IMR-90 (cell line): Measurements from ENCODE around the gene FAM131B. TPM values are rescaled to one million over a fixed set of nuclear protein-coding genes. Genes with fewer than 3 reads are reported as not detected.

Experiments used
- ATAC-seq: fragments of 200-7000 bp; cut with Tn5 transposase; 2 replicates; pipeline ENCODE4 v1.9.1; 2020; ENCODE audit warnings: low read depth, mild to moderate bottlenecking, moderate library complexity
- BruUV-seq: library from RNA; stranded (reverse); fragments of 400-500 nt; replicated peaks from 2 replicates; lab custom pipeline; 2021; lab: Mats Ljungman, UMichigan
- CTCF ChIA-PET: fragments of 300-600 bp; formaldehyde crosslinking; extraction: SDS; loops from one replicate; lab custom pipeline; 2021; ENCODE audit warnings: antibody characterized with exemption; lab: Yijun Ruan, JAX
- POLR2A ChIA-PET: fragments of 300-600 bp; sonication (Branson Sonifier 250); formaldehyde crosslinking; loops from one replicate; lab custom pipeline; 2022; ENCODE audit warnings: antibody characterized with exemption; ENCODE audit not compliant: unreplicated experiment; lab: Charles Lee
- DNase-seq: peaks from one replicate; pipeline ENCODE4 v3.0.0; 2013
- H2AFZ ChIP-seq: replicated peaks from 2 replicates; pipeline ENCODE3; 2013; ENCODE audit warnings: low read length, mild to moderate bottlenecking; ENCODE audit not compliant: poor library complexity
- H2AK5ac ChIP-seq: 2 replicates; pipeline ENCODE4 v1.6.1; 2013; ENCODE audit warnings: low read depth, low read length, inconsistent platforms
- H2AK9ac ChIP-seq: replicated peaks from 2 replicates; pipeline ENCODE3; 2013; ENCODE audit warnings: mild to moderate bottlenecking, low read depth, low read length, moderate library complexity; ENCODE audit not compliant: poor library complexity
- H2BK120ac ChIP-seq: 2 replicates; pipeline ENCODE4 v1.6.1; 2013; ENCODE audit warnings: low read depth, low read length, inconsistent platforms
- H2BK15ac ChIP-seq: 3 replicates; pipeline ENCODE4 v1.6.1; 2013; ENCODE audit warnings: low read depth, low read length, inconsistent platforms
- H2BK20ac ChIP-seq: 2 replicates; pipeline ENCODE4 v1.6.1; 2013; ENCODE audit warnings: low read depth, mild to moderate bottlenecking, inconsistent platforms, low read length, moderate library complexity
- H2BK5ac ChIP-seq: 2 replicates; pipeline ENCODE4 v1.6.1; 2013; ENCODE audit warnings: mild to moderate bottlenecking, low read depth, low read length, inconsistent platforms; ENCODE audit not compliant: poor library complexity, severe bottlenecking
- H3K14ac ChIP-seq: replicated peaks from 2 replicates; pipeline ENCODE4 v1.6.1; 2013; ENCODE audit warnings: low read depth, low read length, inconsistent platforms
- H3K18ac ChIP-seq: 2 replicates; pipeline ENCODE4 v1.6.1; 2013; ENCODE audit warnings: low read depth, low read length, control low read depth
- H3K23ac ChIP-seq: 2 replicates; pipeline ENCODE4 v1.6.1; 2013; ENCODE audit warnings: low read depth, low read length, inconsistent platforms
- H3K27ac ChIP-seq: 2 replicates; pipeline ENCODE4 v1.5.1; 2013; ENCODE audit warnings: mild to moderate bottlenecking, control low read depth, low read length; ENCODE audit not compliant: insufficient read depth
- H3K27me3 ChIP-seq: 2 replicates; pipeline ENCODE4 v1.6.1; 2013; ENCODE audit warnings: low read length; ENCODE audit not compliant: control insufficient read depth, insufficient read depth
- H3K36me3 ChIP-seq: 2 replicates; pipeline ENCODE4 v1.6.1; 2013; ENCODE audit warnings: low read length, mixed read lengths; ENCODE audit not compliant: control insufficient read depth, insufficient read depth
- H3K4ac ChIP-seq: 2 replicates; pipeline ENCODE4 v1.6.1; 2013; ENCODE audit warnings: low read depth, low read length, inconsistent platforms
- H3K4me1 ChIP-seq: 2 replicates; pipeline ENCODE4 v1.6.1; 2013; ENCODE audit warnings: low read length, mixed read lengths; ENCODE audit not compliant: control insufficient read depth, insufficient read depth
- H3K4me2 ChIP-seq: 2 replicates; pipeline ENCODE4 v1.6.1; 2013; ENCODE audit warnings: low read depth, mild to moderate bottlenecking, control low read depth, low read length, moderate library complexity
- H3K4me3 ChIP-seq: 2 replicates; pipeline ENCODE4 v1.5.1; 2013; ENCODE audit warnings: low read depth, mild to moderate bottlenecking, control low read depth, low read length, moderate library complexity; ENCODE audit not compliant: insufficient read depth
- H3K56ac ChIP-seq: 2 replicates; pipeline ENCODE4 v1.6.1; 2013; ENCODE audit warnings: low read length, inconsistent platforms; ENCODE audit not compliant: insufficient read depth; ENCODE audit errors: extremely low read depth
- H3K79me1 ChIP-seq, 2 experiments: 2 replicates each; pipeline ENCODE4 v1.6.1; 2013; ENCODE audit warnings: low read length in 2 of 2, inconsistent platforms in 1 of 2, low read depth in 1 of 2
- H3K9ac ChIP-seq: 2 replicates; pipeline ENCODE4 v1.6.1; 2013; ENCODE audit warnings: low read depth, low read length, control low read depth
- H3K9me1 ChIP-seq: 2 replicates; pipeline ENCODE4 v1.6.1; 2013; ENCODE audit warnings: low read length, inconsistent platforms; ENCODE audit not compliant: insufficient read depth
- H3K9me3 ChIP-seq: 2 replicates; pipeline ENCODE4 v1.6.1; 2013; ENCODE audit warnings: low read length; ENCODE audit not compliant: control insufficient read depth, insufficient read depth
- H4K20me1 ChIP-seq: 2 replicates; pipeline ENCODE4 v1.6.1; 2013; ENCODE audit warnings: low read length, inconsistent platforms; ENCODE audit not compliant: insufficient read depth
- H4K5ac ChIP-seq: 2 replicates; pipeline ENCODE4 v1.6.1; 2013; ENCODE audit warnings: mild to moderate bottlenecking, low read depth, low read length, control low read depth
- H4K8ac ChIP-seq, 2 experiments: 2 replicates each; pipeline ENCODE4 v1.6.1; 2013; ENCODE audit warnings: low read depth in 2 of 2, low read length in 2 of 2, control low read depth in 1 of 2, inconsistent platforms in 1 of 2
- H4K91ac ChIP-seq: 2 replicates; pipeline ENCODE4 v1.6.1; 2013; ENCODE audit warnings: low read depth, low read length, inconsistent platforms; ENCODE audit not compliant: insufficient read depth
- RCOR1 ChIP-seq: IDR thresholded peaks from 2 replicates; pipeline ENCODE4 v1.6.1; 2012; ENCODE audit warnings: mild to moderate bottlenecking, low read length, improper control_type of control experiment; ENCODE audit not compliant: insufficient replicate concordance
- SMC3 ChIP-seq: fragments of 150-350 bp; IDR thresholded peaks from 2 replicates; pipeline ENCODE4 v1.6.1; 2016; ENCODE audit warnings: low read depth, mild to moderate bottlenecking, antibody characterized with exemption, low read length, moderate library complexity
- WGBS, 2 experiments: methylation state at CpG; one replicate each; pipeline versions ENCODE4 v1.1.5 to v1.1.7; 2013; ENCODE audit warnings: missing lambda C conversion rate in 2 of 2; ENCODE audit not compliant: insufficient read length in 1 of 2; ENCODE audit errors: extremely low coverage in 2 of 2; 5-methylcytosine and 5-hydroxymethylcytosine counted together
- dilution Hi-C: fragments of 300-500 bp; cut with HindIII; formaldehyde crosslinking; loops from one replicate; pipeline ENCODE4 v1.14.3; 2018; ENCODE audit warnings: low sequenced_read_pairs; ENCODE audit not compliant: unreplicated experiment
- in situ Hi-C: fragments of 300-500 bp; cut with MboI; formaldehyde crosslinking; loops from 3 replicates; pipeline ENCODE4 v1.14.3; 2019; ENCODE audit warnings: low sequenced_read_pairs, inconsistent platforms, mixed read lengths
- intact Hi-C: fragments of 100-400 bp; cut with micrococcal nuclease; formaldehyde crosslinking; loops from 2 replicates; pipeline ENCODE4 v1.10.0; 2022
- polyA plus RNA-seq, 3 experiments: library from polyadenylated mRNA; depleted of rRNA; stranded (reverse); fragments of >200 nt; gene quantifications; 2 replicates each; pipeline ENCODE4 v1.2.3, GENCODE V29; 2012; ENCODE audit warnings: low replicate concordance in 1 of 3
- total RNA-seq: library from RNA; depleted of rRNA; stranded (reverse); fragments of >200 nt; gene quantifications from 2 replicates; pipeline ENCODE4 v1.2.3, GENCODE V29; 2012

FAM131B gene
- total and polyA plus RNA-seq, 2 of the 4 experiments (the other 2 are of a cell fraction) = 3.4 to 4.3 TPM

DNA sequence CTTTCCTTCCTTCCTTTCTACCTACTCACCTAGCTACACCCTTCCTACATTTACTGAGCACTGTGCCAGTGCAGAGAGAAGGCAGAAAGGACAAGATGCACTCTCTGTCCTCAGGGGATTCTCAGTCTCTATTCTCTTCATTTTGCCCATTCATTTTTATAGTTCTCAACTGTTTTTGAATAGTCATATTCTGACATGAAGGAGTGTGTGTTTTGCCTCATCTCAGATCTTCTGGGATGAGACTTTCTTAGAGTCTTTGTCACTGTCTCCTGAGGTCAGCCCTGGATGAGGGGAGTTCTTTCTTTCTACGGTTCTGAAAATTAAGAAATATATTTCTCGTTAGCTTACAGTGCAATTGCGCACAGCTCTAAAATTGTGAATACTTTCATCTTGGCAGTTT lies 25.3 kb downstream of the FAM131B start:
- H4K91ac ChIP-seq = no peak overlapping the region
- TF ChIP-seq RCOR1 (no peak), SMC3 (no peak)
- no peak overlapping the region for H2AK9ac ChIP-seq
- H4K8ac ChIP-seq = no peak overlapping the region
- H3K9me1 ChIP-seq = no peaks in the 10 kb centered on the region
- H2BK15ac ChIP-seq = no peak overlapping the region
- dilution Hi-C loops (no loop called here), in situ Hi-C loops (no loop called here), intact Hi-C loops (no loop called here)
- no peak overlapping the region for H2BK5ac ChIP-seq
- H4K20me1 ChIP-seq = no peaks in the 10 kb centered on the region
- H2BK120ac ChIP-seq = no peak overlapping the region
- no peak overlapping the region for H3K23ac ChIP-seq
- no peak overlapping the region for H3K18ac ChIP-seq
- no peak overlapping the region for H3K56ac ChIP-seq
- no peaks in the 10 kb centered on the region for H3K79me1 ChIP-seq
- H3K4me3 ChIP-seq = no peak overlapping the region
- BruUV-seq = no TSS peak
- H4K5ac ChIP-seq = no peak overlapping the region
- peaks cover 10% of the 10 kb centered on the region for H3K27me3 ChIP-seq
- no peak overlapping the region for H3K4me2 ChIP-seq
- no peak overlapping the region for H3K14ac ChIP-seq
- H3K36me3 ChIP-seq = no peaks in the 10 kb centered on the region
- H2BK20ac ChIP-seq = no peak overlapping the region
- H3K9me3 ChIP-seq = no peaks in the 10 kb centered on the region
- H3K9ac ChIP-seq = no peak overlapping the region
- no peak for ATAC-seq
- CTCF ChIA-PET = interaction anchor here (1.3 kb wide), 1 partner anchor 13 kb away, joined by 3 read pairs; no protein-coding TSS in a partner anchor
- H3K4me1 ChIP-seq = no peaks in the 10 kb centered on the region
- POLR2A ChIA-PET = no interaction called here
- H2AK5ac ChIP-seq = no peak overlapping the region
- DNase-seq = no peak
- H3K4ac ChIP-seq = no peak overlapping the region
- no CpG with 5 or more reads among the region's 3 CpGs for WGBS, 2 experiments
- H2AFZ ChIP-seq = no peak overlapping the region
- H3K27ac ChIP-seq = no peak overlapping the region
